Neural cell (in vitro differentiated cells): ENCODE measurements around the gene NETO1. TPM values are rescaled to one million over a fixed set of nuclear protein-coding genes. Genes with fewer than 3 reads are reported as not detected.

Experiments
- H2AFZ ChIP-seq: fragments of 200-600, 300-800 bp; sonication (generic), shearing (Covaris generic); 2 replicates; pipeline ENCODE4 v1.6.0; 2014; ENCODE audit warnings: low read depth, mild to moderate bottlenecking, antibody characterized with exemption, low read length, moderate library complexity
- H3F3A ChIP-seq: fragments of 200-600 bp; shearing (Covaris generic); 2 replicates; pipeline ENCODE4 v1.6.1; 2016; ENCODE audit warnings: mild to moderate bottlenecking, moderate library complexity, mixed read lengths, antibody characterized with exemption, low read length; ENCODE audit not compliant: insufficient read depth, poor library complexity, severe bottlenecking
- H3K27ac ChIP-seq: fragments of 200-600, 300-800 bp; sonication (generic), shearing (Covaris generic); 2 replicates; pipeline ENCODE4 v1.5.1; 2014; ENCODE audit warnings: mild to moderate bottlenecking, low read length, moderate library complexity
- H3K27me3 ChIP-seq: fragments of 300-800, 200-600 bp; sonication (generic), shearing (Covaris generic); 2 replicates; pipeline ENCODE4 v1.6.0; 2014; ENCODE audit warnings: mild to moderate bottlenecking, low read depth, low read length, moderate library complexity; ENCODE audit not compliant: insufficient read depth
- H3K36me3 ChIP-seq: fragments of 300-800, 200-600 bp; sonication (generic), shearing (Covaris generic); 2 replicates; pipeline ENCODE4 v1.5.1; 2014; ENCODE audit warnings: mild to moderate bottlenecking, antibody characterized with exemption, low read length, moderate library complexity; ENCODE audit not compliant: insufficient read depth
- H3K4me2 ChIP-seq: fragments of 300-800, 200-600 bp; sonication (generic), shearing (Covaris generic); 2 replicates; pipeline ENCODE4 v1.6.0; 2014; ENCODE audit warnings: mild to moderate bottlenecking, low read length
- H3K4me3 ChIP-seq: fragments of 300-800, 200-600 bp; sonication (generic), shearing (Covaris generic); 2 replicates; pipeline ENCODE4 v1.5.1; 2014; ENCODE audit warnings: mild to moderate bottlenecking, low read length, moderate library complexity
- H3K79me2 ChIP-seq: fragments of 200-600 bp; shearing (Covaris generic); replicated peaks from 2 replicates; pipeline ENCODE4 v1.6.0; 2014; ENCODE audit warnings: mild to moderate bottlenecking, low read length, moderate library complexity; ENCODE audit not compliant: insufficient read depth
- H3K9ac ChIP-seq: fragments of 300-800, 200-600 bp; sonication (generic), shearing (Covaris generic); 2 replicates; pipeline ENCODE4 v1.6.1; 2016; ENCODE audit warnings: mild to moderate bottlenecking, low read length, mixed read lengths
- H3K9me2 ChIP-seq: fragments of 200-600 bp; shearing (Covaris generic); 2 replicates; pipeline ENCODE4 v1.6.1; 2016; ENCODE audit warnings: mild to moderate bottlenecking, low read length, mixed read lengths; ENCODE audit not compliant: insufficient read depth
- H3K9me3 ChIP-seq: fragments of 200-600, 300-800 bp; sonication (generic), shearing (Covaris generic); 2 replicates; pipeline ENCODE4 v1.6.1; 2016; ENCODE audit warnings: mild to moderate bottlenecking, mixed run types, low read length, moderate library complexity, mixed read lengths
- H4K20me1 ChIP-seq: fragments of 200-600 bp; shearing (Covaris generic); 2 replicates; pipeline ENCODE4 v1.6.1; 2016; ENCODE audit warnings: mild to moderate bottlenecking, mixed run types; ENCODE audit not compliant: insufficient read depth
- EP300 ChIP-seq: fragments of 450-650 bp; conservative IDR thresholded peaks from 2 replicates; pipeline ENCODE4 v1.6.1; 2014; ENCODE audit warnings: antibody characterized with exemption, mild to moderate bottlenecking, moderate library complexity; ENCODE audit not compliant: poor library complexity, severe bottlenecking
- EZH2 ChIP-seq: fragments of 200-600, 300-800 bp; shearing (Covaris generic), sonication (generic); IDR thresholded peaks from 2 replicates; pipeline ENCODE4 v1.6.1; 2014; ENCODE audit warnings: antibody characterized with exemption, low read length, borderline replicate concordance, mild to moderate bottlenecking; ENCODE audit not compliant: insufficient read depth, poor library complexity, severe bottlenecking
- MXI1 ChIP-seq: fragments of 450-650 bp; conservative IDR thresholded peaks from 2 replicates; pipeline ENCODE4 v1.6.1; 2014; ENCODE audit warnings: antibody characterized with exemption, mild to moderate bottlenecking; ENCODE audit not compliant: poor library complexity, severe bottlenecking
- POLR2AphosphoS5 ChIP-seq: IDR thresholded peaks from 2 replicates; pipeline ENCODE4 v1.6.1; 2012
- RAD21 ChIP-seq: fragments of 450-650 bp; conservative IDR thresholded peaks from 2 replicates; pipeline ENCODE4 v1.6.1; 2014; ENCODE audit warnings: antibody characterized with exemption, mild to moderate bottlenecking, moderate library complexity
- SMC3 ChIP-seq: fragments of 450-650 bp; conservative IDR thresholded peaks from 2 replicates; pipeline ENCODE4 v1.6.1; 2014; ENCODE audit warnings: antibody characterized with exemption, mild to moderate bottlenecking, moderate library complexity; ENCODE audit not compliant: poor library complexity
- TAF1 ChIP-seq: IDR thresholded peaks from 2 replicates; pipeline ENCODE4 v1.6.1; 2012; ENCODE audit warnings: low read depth
- polyA plus RNA-seq: library from polyadenylated mRNA; depleted of rRNA; stranded (reverse); fragments of >200 nt; gene quantifications from 2 replicates; pipeline ENCODE4 v1.2.3, GENCODE V29; 2014
- TF ChIP-seq, protein P1 (sequence below): fragments of 450-650 bp; IDR thresholded peaks from 2 replicates; pipeline ENCODE4 v1.5.1; 2014; ENCODE audit warnings: antibody characterized with exemption, mild to moderate bottlenecking, moderate library complexity; ENCODE audit not compliant: poor library complexity, severe bottlenecking
- TF ChIP-seq, protein P2 (sequence below): IDR thresholded peaks from 2 replicates; pipeline ENCODE4 v1.6.1; 2012; ENCODE audit warnings: borderline replicate concordance

NETO1 gene
- polyA plus RNA-seq, 1 donor from 2014 or later, result 0.45 TPM

DNA sequence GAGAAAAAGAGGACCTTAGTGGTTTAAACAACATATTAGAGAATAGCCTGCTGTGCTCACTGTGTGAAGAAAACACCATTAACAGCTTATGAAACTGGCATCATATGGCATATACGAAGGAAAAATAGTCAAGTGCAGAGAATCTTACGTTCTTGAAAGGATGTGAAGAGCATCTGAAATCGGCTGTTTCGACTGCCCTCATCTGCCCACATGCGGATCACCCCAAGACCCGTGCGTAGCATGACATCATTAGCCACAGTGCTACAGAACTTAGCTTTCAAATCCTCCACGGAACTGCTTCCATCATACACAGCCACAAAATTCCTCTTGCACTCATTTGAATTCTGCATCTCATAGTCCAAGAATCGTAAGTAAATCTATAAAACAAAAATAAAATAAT lies 84.3 kb downstream of the NETO1 start:
- H3K27ac ChIP-seq, result no peak overlapping the region
- no peaks in the 10 kb centered on the region for H3K9me3 ChIP-seq
- H4K20me1 ChIP-seq, result no peaks in the 10 kb centered on the region
- no peaks in the 10 kb centered on the region for H3F3A ChIP-seq
- H3K36me3 ChIP-seq, result no peaks in the 10 kb centered on the region
- no peak overlapping the region for H2AFZ ChIP-seq
- no peaks in the 10 kb centered on the region for H3K27me3 ChIP-seq
- no peaks in the 10 kb centered on the region for H3K9me2 ChIP-seq
- no peak overlapping the region for H3K4me3 ChIP-seq
- no peaks in the 10 kb centered on the region for H3K79me2 ChIP-seq
- TF ChIP-seq SMC3, result no peak
- no peak for TF ChIP-seq TAF1
- no peak for TF ChIP-seq MXI1
- TF ChIP-seq EZH2, result no peak
- TF ChIP-seq, protein P1, sequence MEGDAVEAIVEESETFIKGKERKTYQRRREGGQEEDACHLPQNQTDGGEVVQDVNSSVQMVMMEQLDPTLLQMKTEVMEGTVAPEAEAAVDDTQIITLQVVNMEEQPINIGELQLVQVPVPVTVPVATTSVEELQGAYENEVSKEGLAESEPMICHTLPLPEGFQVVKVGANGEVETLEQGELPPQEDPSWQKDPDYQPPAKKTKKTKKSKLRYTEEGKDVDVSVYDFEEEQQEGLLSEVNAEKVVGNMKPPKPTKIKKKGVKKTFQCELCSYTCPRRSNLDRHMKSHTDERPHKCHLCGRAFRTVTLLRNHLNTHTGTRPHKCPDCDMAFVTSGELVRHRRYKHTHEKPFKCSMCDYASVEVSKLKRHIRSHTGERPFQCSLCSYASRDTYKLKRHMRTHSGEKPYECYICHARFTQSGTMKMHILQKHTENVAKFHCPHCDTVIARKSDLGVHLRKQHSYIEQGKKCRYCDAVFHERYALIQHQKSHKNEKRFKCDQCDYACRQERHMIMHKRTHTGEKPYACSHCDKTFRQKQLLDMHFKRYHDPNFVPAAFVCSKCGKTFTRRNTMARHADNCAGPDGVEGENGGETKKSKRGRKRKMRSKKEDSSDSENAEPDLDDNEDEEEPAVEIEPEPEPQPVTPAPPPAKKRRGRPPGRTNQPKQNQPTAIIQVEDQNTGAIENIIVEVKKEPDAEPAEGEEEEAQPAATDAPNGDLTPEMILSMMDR, result no peak
- TF ChIP-seq POLR2AphosphoS5, result no peak
- TF ChIP-seq EP300, result no peak
- TF ChIP-seq, protein P2, sequence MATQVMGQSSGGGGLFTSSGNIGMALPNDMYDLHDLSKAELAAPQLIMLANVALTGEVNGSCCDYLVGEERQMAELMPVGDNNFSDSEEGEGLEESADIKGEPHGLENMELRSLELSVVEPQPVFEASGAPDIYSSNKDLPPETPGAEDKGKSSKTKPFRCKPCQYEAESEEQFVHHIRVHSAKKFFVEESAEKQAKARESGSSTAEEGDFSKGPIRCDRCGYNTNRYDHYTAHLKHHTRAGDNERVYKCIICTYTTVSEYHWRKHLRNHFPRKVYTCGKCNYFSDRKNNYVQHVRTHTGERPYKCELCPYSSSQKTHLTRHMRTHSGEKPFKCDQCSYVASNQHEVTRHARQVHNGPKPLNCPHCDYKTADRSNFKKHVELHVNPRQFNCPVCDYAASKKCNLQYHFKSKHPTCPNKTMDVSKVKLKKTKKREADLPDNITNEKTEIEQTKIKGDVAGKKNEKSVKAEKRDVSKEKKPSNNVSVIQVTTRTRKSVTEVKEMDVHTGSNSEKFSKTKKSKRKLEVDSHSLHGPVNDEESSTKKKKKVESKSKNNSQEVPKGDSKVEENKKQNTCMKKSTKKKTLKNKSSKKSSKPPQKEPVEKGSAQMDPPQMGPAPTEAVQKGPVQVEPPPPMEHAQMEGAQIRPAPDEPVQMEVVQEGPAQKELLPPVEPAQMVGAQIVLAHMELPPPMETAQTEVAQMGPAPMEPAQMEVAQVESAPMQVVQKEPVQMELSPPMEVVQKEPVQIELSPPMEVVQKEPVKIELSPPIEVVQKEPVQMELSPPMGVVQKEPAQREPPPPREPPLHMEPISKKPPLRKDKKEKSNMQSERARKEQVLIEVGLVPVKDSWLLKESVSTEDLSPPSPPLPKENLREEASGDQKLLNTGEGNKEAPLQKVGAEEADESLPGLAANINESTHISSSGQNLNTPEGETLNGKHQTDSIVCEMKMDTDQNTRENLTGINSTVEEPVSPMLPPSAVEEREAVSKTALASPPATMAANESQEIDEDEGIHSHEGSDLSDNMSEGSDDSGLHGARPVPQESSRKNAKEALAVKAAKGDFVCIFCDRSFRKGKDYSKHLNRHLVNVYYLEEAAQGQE, result no peak
- no peak for TF ChIP-seq RAD21
- H3K9ac ChIP-seq, result no peak overlapping the region
- no peak overlapping the region for H3K4me2 ChIP-seq

DNA sequence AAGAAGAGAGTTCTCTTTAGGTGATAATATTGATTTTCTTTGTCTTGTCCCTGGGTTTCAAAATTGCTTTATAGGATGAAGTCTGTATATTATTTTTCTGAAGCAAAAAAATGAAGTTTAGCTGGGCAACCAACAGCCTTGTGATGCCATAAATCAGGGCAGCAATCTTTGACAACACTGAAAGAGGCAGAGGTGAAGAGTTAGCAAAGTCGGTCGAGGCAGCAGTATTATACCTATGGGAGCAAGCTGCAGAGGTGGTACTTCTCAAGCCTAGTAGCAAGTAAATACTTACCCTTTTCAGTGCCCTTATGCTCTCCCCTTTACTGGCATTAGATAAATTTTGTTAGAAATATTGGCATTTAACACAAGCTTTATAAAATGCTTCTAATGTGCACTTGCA lies 92.9 kb downstream of the NETO1 start:
- no peak overlapping the region for H3K4me3 ChIP-seq
- no peak overlapping the region for H2AFZ ChIP-seq
- no peak overlapping the region for H3K27ac ChIP-seq
- no peak overlapping the region for H3K9ac ChIP-seq
- no peaks in the 10 kb centered on the region for H3K36me3 ChIP-seq
- H3F3A ChIP-seq, result no peaks in the 10 kb centered on the region
- no peaks in the 10 kb centered on the region for H3K9me3 ChIP-seq
- no peaks in the 10 kb centered on the region for H4K20me1 ChIP-seq
- H3K4me2 ChIP-seq, result no peak overlapping the region
- H3K9me2 ChIP-seq, result no peaks in the 10 kb centered on the region
- H3K79me2 ChIP-seq, result no peaks in the 10 kb centered on the region
- no peaks in the 10 kb centered on the region for H3K27me3 ChIP-seq
- TF ChIP-seq TAF1, result no peak
- TF ChIP-seq, protein P1, result no peak
- no peak for TF ChIP-seq SMC3
- no peak for TF ChIP-seq MXI1
- no peak for TF ChIP-seq POLR2AphosphoS5
- TF ChIP-seq EP300, result no peak
- TF ChIP-seq, protein P2, result no peak
- no peak for TF ChIP-seq RAD21
- no peak for TF ChIP-seq EZH2
